ENCODE measurements around the gene ZNF544. TPM values are rescaled to one million over a fixed set of nuclear protein-coding genes. Genes with fewer than 3 reads are reported as not detected.

ZNF544 gene
- 10 to 100 TPM; 12.1 to 30.5 (median 27.6) TPM for total RNA-seq
- long read RNA-seq, donor 1, partial matches to known transcripts, result 1 of 5 reads
- long read RNA-seq, donor 1, other reads (novel, unspliced or antisense), result 4 of 5 reads
- long read RNA-seq, donor 2, partial matches to known transcripts, result 0 of 3 reads
- long read RNA-seq, donor 2, other reads (novel, unspliced or antisense), result 1 of 3 reads

GRCh38 chr19:58228585-58229254 lies at the start of gene ZNF544:
Gene ZNF544 (plus strand): TSS chr19:58228914. CDS start chr19:58244024, 15,110 bp downstream.
- intact Hi-C loops (cut with DNase I, micrococcal nuclease), result no loop called here
- ATAC-seq, result peak; percentile 99
- peaks cover 70% of the 10 kb centered on the region for H3K9me3 ChIP-seq
- peaks cover 10% of the 10 kb centered on the region for H3K36me3 ChIP-seq (ENCODE audit: low read depth)
- H3K4me1 ChIP-seq (ENCODE audit: low read depth), result peaks cover 10% of the 10 kb centered on the region
- peak; percentile 86 to 88 (median 86) for DNase-seq
- peak within 1 kb of the TSS; percentile 51 for H3K4me3 ChIP-seq
- no peak for TF ChIP-seq CTCF (IDR thresholded peaks at IDR 0.05)

GRCh38 chr19:58181902-58182576 lies 46.7 kb upstream of the ZNF544 start:
- ATAC-seq (no peak), DNase-seq (peak in 2 of 3 donors; percentile 50 to 59)
- TF ChIP-seq CTCF (IDR thresholded peaks at IDR 0.05), result no peak
- peaks cover 90% of the 10 kb centered on the region for H3K9me3 ChIP-seq
- no peak overlapping the region for H3K4me3 ChIP-seq
- H3K36me3 ChIP-seq (ENCODE audit: low read depth), result no peaks in the 10 kb centered on the region
- intact Hi-C loops (cut with DNase I, micrococcal nuclease), result no loop called here
- H3K4me1 ChIP-seq (ENCODE audit: low read depth), result no peaks in the 10 kb centered on the region

GRCh38 chr19:58182577-58182988 lies 46.1 kb upstream of the ZNF544 start:
- TF ChIP-seq CTCF (IDR thresholded peaks at IDR 0.05), result no peak
- intact Hi-C loops (cut with DNase I, micrococcal nuclease), result no loop called here
- ATAC-seq, result no peak
- no peak for DNase-seq
- Histone ChIP-seq H3K9me3 (peaks cover 90% of the 10 kb centered on the region), H3K4me3 (peak overlapping the region; percentile 80), H3K36me3 (ENCODE audit: low read depth) (no peaks in the 10 kb centered on the region), H3K4me1 (ENCODE audit: low read depth) (no peaks in the 10 kb centered on the region)

GRCh38 chr19:58182989-58183816 lies 45.5 kb upstream of the ZNF544 start, which contains the start of gene ZNF274:
Gene ZNF274 (plus strand): TSS chr19:58183061. CDS start chr19:58183966, 905 bp downstream.
- Histone ChIP-seq H3K4me1 (ENCODE audit: low read depth) (no peaks in the 10 kb centered on the region), H3K36me3 (ENCODE audit: low read depth) (no peaks in the 10 kb centered on the region), H3K9me3 (peaks cover 90% of the 10 kb centered on the region)

More at GRCh38 chr19:58182989-58183816, 45.5 kb upstream of the ZNF544 start, which contains the start of gene ZNF274:
- TF ChIP-seq CTCF (IDR thresholded peaks at IDR 0.05), result no peak
- peak; percentile 92 to 96 (median 95) for DNase-seq
- intact Hi-C loops (cut with DNase I, micrococcal nuclease), result no loop called here
- H3K4me3 ChIP-seq, result peak within 1 kb of the TSS; percentile 80
- ATAC-seq, result peak; percentile 96

Measured in mucosa of descending colon (tissue), 3 donors.